ENCODE measurements around the gene BMP6. TPM values are rescaled to one million over a fixed set of nuclear protein-coding genes. Genes with fewer than 3 reads are reported as not detected.
A peak's percentile ranks its signal among the peaks of the same experiment; 100 is the strongest.

Gene BMP6
- total and polyA plus RNA-seq, 10 of the 15 experiments (the other 5 are each of a cell fraction or from before 2014, with no cell fraction given) = 0.02 to 0.15 (median 0.05) TPM; not detected in 5

GRCh38 chr6:7812623-7813022 is 86.7 kb downstream of the BMP6 start:
- in situ Hi-C loops (cut with MboI) (no loop called here), intact Hi-C loops (cut with micrococcal nuclease; ENCODE audit: unreplicated experiment) (no loop called here)
- peak; percentile 78 for TF ChIP-seq PKNOX1 (IDR thresholded peaks at IDR 0.05)
- peak; percentile 43; the same call in 1 of the 2 replicates for TF ChIP-seq RUNX3 (IDR thresholded peaks at IDR 0.05; ENCODE audit: low read length)
- no peak for TF ChIP-seq GATAD2B (conservative IDR thresholded peaks at IDR 0.05; ENCODE audit: low read depth)
- TF ChIP-seq PBX3 (IDR thresholded peaks at IDR 0.05; ENCODE audit: insufficient replicate concordance, low read depth, low read length) = peak; percentile 50
- no peak for TF ChIP-seq ASH2L (IDR thresholded peaks at IDR 0.05; ENCODE audit: borderline replicate concordance, low read depth)
- Histone ChIP-seq H3K27ac (ENCODE audit: control insufficient read depth, insufficient read depth) (no peak overlapping the region), H4K20me1 (ENCODE audit: control insufficient read depth, insufficient read depth) (no peaks in the 10 kb centered on the region), H3K4me3 (no peak overlapping the region), H2AFZ (ENCODE audit: control insufficient read depth, low read depth, low read length) (no peak overlapping the region), H3K27me3 (replicated peaks in 1 of 2; ENCODE audit: control insufficient read depth in 2 of 2, insufficient read depth in 2 of 2, low read length in 1 of 2) (peaks cover 1 to 2% of the 10 kb centered on the region in 2 experiments; a peak in 2 of 4 replicates), H3K9me3 (replicated peaks; ENCODE audit: control insufficient read depth, insufficient read depth, low read length) (no peaks in the 10 kb centered on the region), H3K4me2 (ENCODE audit: control insufficient read depth, insufficient read depth) (no peak overlapping the region), H3K4me1 (ENCODE audit: control insufficient read depth, insufficient read depth, low read length) (no peaks in the 10 kb centered on the region), H3K9ac (ENCODE audit: control insufficient read depth, insufficient read depth, low read length) (no peak overlapping the region), H3K79me2 (ENCODE audit: control insufficient read depth, insufficient read depth, low read length) (no peaks in the 10 kb centered on the region), H3K36me3 (ENCODE audit: control insufficient read depth in 2 of 2, insufficient read depth in 2 of 2, low read length in 1 of 2) (no peaks in the 10 kb centered on the region)
- CTCF ChIA-PET = no interaction called here
- DNase-seq (ENCODE audit: low read depth, low spot score) (no peak), FAIRE-seq (peak; percentile 23), ATAC-seq (no peak)
- POLR2A ChIA-PET = no interaction called here
- no TSS peak for BruUV-seq (replicated peaks)
- RAD21 ChIA-PET (ENCODE audit: unreplicated experiment) = no interaction called here
- SMC1A ChIA-PET (ENCODE audit: uncharacterized antibody, unreplicated experiment) = interaction anchor here (1.3 kb wide), 1 partner anchor 89 kb away, joined by 4 read pairs; no protein-coding TSS in a partner anchor
- WGBS (ENCODE audit: insufficient coverage, insufficient replicate concordance, low lambda C conversion rate, missing lambda C conversion rate) = 21% methylated on average over 2 of the region's 2 CpGs

- no peaks in the 10 kb centered on the region for H3K79me2 ChIP-seq (ENCODE audit: control insufficient read depth, insufficient read depth, low read length)
- no peak for ATAC-seq
- SMC1A ChIA-PET (ENCODE audit: uncharacterized antibody, unreplicated experiment) = interaction anchor here (1.3 kb wide), 1 partner anchor 90 kb away, joined by 4 read pairs; no protein-coding TSS in a partner anchor
- BruUV-seq (replicated peaks) = no TSS peak
- H3K9ac ChIP-seq (ENCODE audit: control insufficient read depth, insufficient read depth, low read length) = no peak overlapping the region
- no peak overlapping the region for H3K4me3 ChIP-seq
- CTCF ChIA-PET = no interaction called here
- FAIRE-seq = no peak
- no peak for DNase-seq (ENCODE audit: low read depth, low spot score)
- no peak overlapping the region for H3K4me2 ChIP-seq (ENCODE audit: control insufficient read depth, insufficient read depth)
- RAD21 ChIA-PET (ENCODE audit: unreplicated experiment) = no interaction called here
- H4K20me1 ChIP-seq (ENCODE audit: control insufficient read depth, insufficient read depth) = no peaks in the 10 kb centered on the region
- intact Hi-C loops (cut with micrococcal nuclease; ENCODE audit: unreplicated experiment) (no loop called here), in situ Hi-C loops (cut with MboI) (no loop called here)
- no peaks in the 10 kb centered on the region for H3K36me3 ChIP-seq (ENCODE audit: control insufficient read depth in 2 of 2, insufficient read depth in 2 of 2, low read length in 1 of 2)
- 67% methylated on average over 1 of the region's 1 CpG for WGBS (ENCODE audit: insufficient coverage, insufficient replicate concordance, low lambda C conversion rate, missing lambda C conversion rate)
- no peaks in the 10 kb centered on the region for H3K9me3 ChIP-seq (replicated peaks; ENCODE audit: control insufficient read depth, insufficient read depth, low read length)
- no peaks in the 10 kb centered on the region for H3K4me1 ChIP-seq (ENCODE audit: control insufficient read depth, insufficient read depth, low read length)
- POLR2A ChIA-PET = no interaction called here
- no peak overlapping the region for H2AFZ ChIP-seq (ENCODE audit: control insufficient read depth, low read depth, low read length)
- no peak overlapping the region for H3K27ac ChIP-seq (ENCODE audit: control insufficient read depth, insufficient read depth)
- peaks cover 1 to 2% of the 10 kb centered on the region in 2 experiments; a peak in 1 of 4 replicates for H3K27me3 ChIP-seq (replicated peaks in 1 of 2; ENCODE audit: control insufficient read depth in 2 of 2, insufficient read depth in 2 of 2, low read length in 1 of 2)
- TF ChIP-seq ASH2L (IDR thresholded peaks at IDR 0.05; ENCODE audit: borderline replicate concordance, low read depth) (no peak), ZBTB40 (IDR thresholded peaks at IDR 0.05; ENCODE audit: borderline replicate concordance) (no peak), PKNOX1 (IDR thresholded peaks at IDR 0.05) (no peak)
Observed at GRCh38 chr6:7813193-7813592, 87.3 kb downstream of the BMP6 start.
